Activated CD8-positive, alpha-beta memory T cell treated with anti-CD3 and anti-CD28 coated beads, Interleukin-2, amount 50 U/mL, for 24 hours (primary cell): ENCODE results near the gene MACROH2A2.
"Not testable (repeated sequence)": the region's sequence is repeated elsewhere in the genome, so short reads cannot be mapped to it uniquely, and the experiment has no call there.

Experiments
- DNase-seq: peaks from one replicate; pipeline ENCODE4 v3.0.0-alpha.2; 2020; ENCODE audit errors: extremely low read depth

MACROH2A2 gene

GRCh38 chr10:70158113-70158512, 105.5 kb downstream of the MACROH2A2 start:
- no peak for DNase-seq

GRCh38 chr10:70159366-70159765, 106.7 kb downstream of the MACROH2A2 start:
- not testable (repeated sequence) for DNase-seq

- no peak for DNase-seq
Observed at GRCh38 chr10:70160798-70161197, 108.2 kb downstream of the MACROH2A2 start.
